HepG2 (cell line): ENCODE measurements around the gene LDLRAD4. TPM values are rescaled to one million over a fixed set of nuclear protein-coding genes. Genes with fewer than 3 reads are reported as not detected.

Experiments
- ATAC-seq: fragments of 200-7000 bp; cut with Tn5 transposase; 3 replicates; pipeline ENCODE4 v1.9.1; 2020; ENCODE audit warnings: mild to moderate bottlenecking, moderate library complexity
- BruUV-seq: library from RNA; stranded (reverse); fragments of 400-500 nt; replicated peaks from 2 replicates; lab custom pipeline; 2021; lab: Mats Ljungman, UMichigan
- CTCF ChIA-PET: fragments of 300-600 bp; formaldehyde crosslinking; extraction: SDS; loops from one replicate; lab custom pipeline; 2021; ENCODE audit warnings: low total read pairs, inconsistent platforms, low intra/inter-chr PET ratio; lab: Yijun Ruan, JAX
- POLR2A ChIA-PET: fragments of 350-600 bp; sonication (Branson Sonifier 250); formaldehyde crosslinking; loops from one replicate; lab custom pipeline; 2020; ENCODE audit warnings: antibody characterized with exemption, inconsistent platforms; lab: Yijun Ruan, JAX
- DNase-seq: peaks from one replicate; pipeline ENCODE4 v3.0.0-alpha.2; 2015; ENCODE audit warnings: low spot score
- FAIRE-seq: peaks from 3 replicates; lab custom pipeline; 2011; peaks lifted over from hg19 to GRCh38; lab: Jason Lieb, UNC
- H2AFZ ChIP-seq: one replicate; pipeline ENCODE4 v1.6.1; 2011; ENCODE audit warnings: low read length, inconsistent platforms
- H3K27ac ChIP-seq: fragments of 300-600 bp; 3 replicates; pipeline ENCODE4 v1.8.0; 2011; ENCODE audit warnings: mixed run types, mild to moderate bottlenecking, mixed read lengths, low read length, inconsistent platforms; ENCODE audit not compliant: insufficient read depth; ENCODE audit errors: extremely low read length
- H3K27me3 ChIP-seq, 2 experiments: fragments of 200-600 bp in 1 of 2; 2 replicates in 1 of 2; 3 replicates in 1 of 2; pipeline versions ENCODE4 v1.6.0 to v1.8.0; 2011; ENCODE audit warnings: low read length in 2 of 2, mild to moderate bottlenecking in 2 of 2, moderate library complexity in 2 of 2, inconsistent platforms in 1 of 2; ENCODE audit not compliant: insufficient read depth in 2 of 2, control insufficient read depth in 1 of 2
- H3K36me3 ChIP-seq, 2 experiments: fragments of 200-600 bp in 1 of 2; replicated peaks in 1 of 2; 2 replicates in 1 of 2; 3 replicates in 1 of 2; pipeline versions ENCODE4 v1.5.1 to v1.8.0; 2011; ENCODE audit warnings: low read length in 2 of 2, inconsistent platforms in 1 of 2; ENCODE audit not compliant: insufficient read depth in 2 of 2, control insufficient read depth in 1 of 2
- H3K4me1 ChIP-seq: 2 replicates; pipeline ENCODE4 v1.5.1; 2012; ENCODE audit warnings: low read length, inconsistent platforms; ENCODE audit not compliant: insufficient read depth
- H3K4me2 ChIP-seq: 2 replicates; pipeline ENCODE4 v1.6.0; 2011; ENCODE audit warnings: low read depth, low read length, inconsistent platforms
- H3K4me3 ChIP-seq, 3 experiments: fragments of 200-600 bp in 1 of 3; sonication (generic), shearing (Covaris generic) in 1 of 3; replicated peaks in 1 of 3; 2 replicates each; pipeline ENCODE4 v1.5.1; 2011 to 2016; ENCODE audit warnings: low read length in 3 of 3, inconsistent platforms in 2 of 3, low read depth in 2 of 3, mild to moderate bottlenecking in 2 of 3, control low read depth in 1 of 3, mixed read lengths in 1 of 3; ENCODE audit not compliant: insufficient read depth in 1 of 3
- H3K79me2 ChIP-seq: one replicate; pipeline ENCODE4 v1.6.1; 2011; ENCODE audit warnings: low read length, inconsistent platforms; ENCODE audit not compliant: insufficient read depth
- H3K9ac ChIP-seq: 2 replicates; pipeline ENCODE4 v1.6.0; 2011; ENCODE audit warnings: mild to moderate bottlenecking, low read depth, low read length, inconsistent platforms; ENCODE audit not compliant: insufficient read depth
- H3K9me3 ChIP-seq: 2 replicates; pipeline ENCODE4 v1.5.1; 2012; ENCODE audit warnings: mild to moderate bottlenecking, low read length
- H4K20me1 ChIP-seq: 2 replicates; pipeline ENCODE4 v1.6.0; 2011; ENCODE audit warnings: inconsistent platforms, mild to moderate bottlenecking, low read length, moderate library complexity; ENCODE audit not compliant: insufficient read depth
- FOSL2 ChIP-seq: sonication (generic); formaldehyde crosslinking; IDR thresholded peaks from 2 replicates; pipeline ENCODE4 v1.4.0; 2020; ENCODE audit warnings: missing genetic modification reagents
- FOXK2 ChIP-seq: fragments of 450-650 bp; IDR thresholded peaks from 2 replicates; pipeline ENCODE4 v1.6.1; 2016
- HMG20B ChIP-seq: conservative IDR thresholded peaks from 2 replicates; pipeline ENCODE4 v1.6.1; 2016; ENCODE audit warnings: missing genetic modification reagents, missing compliant biosample characterization
- MBNL3 ChIP-seq: fragments of 250-450 bp; sonication (Bioruptor Pico); conservative IDR thresholded peaks from 2 replicates; pipeline ENCODE4 v1.8.0; 2022; ENCODE audit warnings: mild to moderate bottlenecking, inconsistent platforms
- MEIS1 ChIP-seq: sonication (generic); formaldehyde crosslinking; IDR thresholded peaks from 2 replicates; pipeline ENCODE4 v1.9.0; 2021; ENCODE audit warnings: mild to moderate bottlenecking, missing genetic modification reagents, moderate library complexity, borderline replicate concordance
- POLR2AphosphoS5 ChIP-seq: IDR thresholded peaks from 2 replicates; pipeline ENCODE4 v1.6.1; 2012; ENCODE audit warnings: low read depth, low read length
- RFX1 ChIP-seq: fragments of 450-650 bp; IDR thresholded peaks from 2 replicates; pipeline ENCODE4 v1.6.1; 2017
- SCMH1 ChIP-seq: sonication (generic); formaldehyde crosslinking; IDR thresholded peaks from 2 replicates; pipeline ENCODE4 v1.9.0; 2021; ENCODE audit warnings: missing genetic modification reagents, mild to moderate bottlenecking, borderline replicate concordance
- SYNCRIP ChIP-seq: fragments of 200-400 bp; formaldehyde crosslinking; IDR thresholded peaks from 2 replicates; pipeline ENCODE4 v1.6.1; 2018; ENCODE audit warnings: mild to moderate bottlenecking, low read depth, low read length; ENCODE audit not compliant: insufficient read depth
- ZFY ChIP-seq: sonication (generic); formaldehyde crosslinking; IDR thresholded peaks from 2 replicates; pipeline ENCODE4 v1.4.0; 2020; ENCODE audit warnings: missing genetic modification reagents
- ZMAT3 ChIP-seq: sonication (generic); formaldehyde crosslinking; conservative IDR thresholded peaks from 2 replicates; pipeline ENCODE4 v1.7.0; 2021; ENCODE audit warnings: missing genetic modification reagents
- ZNF260 ChIP-seq: sonication (generic); formaldehyde crosslinking; IDR thresholded peaks from 2 replicates; pipeline ENCODE4 v1.4.0; 2020; ENCODE audit warnings: missing genetic modification reagents, low read depth, mild to moderate bottlenecking, borderline replicate concordance
- ZNF629 ChIP-seq: sonication (generic); formaldehyde crosslinking; conservative IDR thresholded peaks from 2 replicates; pipeline ENCODE4 v1.5.0; 2020; ENCODE audit warnings: missing genetic modification reagents
- ZNF670 ChIP-seq: sonication (generic); formaldehyde crosslinking; IDR thresholded peaks from 2 replicates; pipeline ENCODE4 v1.8.0; 2022; ENCODE audit warnings: mild to moderate bottlenecking, missing genetic modification reagents, borderline replicate concordance
- ZNF775 ChIP-seq: sonication (generic); formaldehyde crosslinking; IDR thresholded peaks from 2 replicates; pipeline ENCODE4 v1.4.0; 2020; ENCODE audit warnings: missing genetic modification reagents, mild to moderate bottlenecking, moderate library complexity, borderline replicate concordance
- WGBS: methylation state at CpG from one replicate; pipeline ENCODE4 v1.1.6; 2017; ENCODE audit warnings: low lambda C conversion rate; 5-methylcytosine and 5-hydroxymethylcytosine counted together
- in situ Hi-C: cut with HindIII; loops from 2 replicates; pipeline ENCODE4 v1.10.0; 2017; ENCODE audit warnings: low pct_unique_long_range_greater_than_20kb; ENCODE audit not compliant: extremely low pct_ligation_motif_present
- intact Hi-C: fragments of 100-400 bp; cut with micrococcal nuclease; formaldehyde crosslinking; loops from one replicate; pipeline ENCODE4 v1.10.0; 2022; ENCODE audit not compliant: unreplicated experiment
- polyA plus RNA-seq, 8 experiments: library from polyadenylated mRNA; depleted of rRNA in 3 of 8; stranded (reverse) in 7 of 8; unstranded in 1 of 8; fragments of >200 nt; fragmentation: Illumina TruSeq in 4 of 8; extraction: Trizol in 4 of 8; gene quantifications; 2 replicates each; pipeline versions ENCODE4 v1.2.1 to v1.2.3, GENCODE V29; 2011 to 2016; ENCODE audit warnings: low read depth in 4 of 8, missing spikeins in 1 of 8, mixed read lengths in 1 of 8; ENCODE audit not compliant: insufficient read depth in 1 of 8
- total RNA-seq, 5 experiments: library from RNA; depleted of rRNA; stranded (reverse); fragments of >200 nt; fragmentation: Illumina TruSeq; extraction: Trizol; gene quantifications; 2 replicates each; pipeline ENCODE4 v1.2.3, GENCODE V29; 2016; ENCODE audit warnings: low read depth in 1 of 5

Gene LDLRAD4
- total and polyA plus RNA-seq, 2 of the 13 experiments (the other 11 are each of a cell fraction or from before 2014, with no cell fraction given): 13.6 to 20.9 TPM

DNA sequence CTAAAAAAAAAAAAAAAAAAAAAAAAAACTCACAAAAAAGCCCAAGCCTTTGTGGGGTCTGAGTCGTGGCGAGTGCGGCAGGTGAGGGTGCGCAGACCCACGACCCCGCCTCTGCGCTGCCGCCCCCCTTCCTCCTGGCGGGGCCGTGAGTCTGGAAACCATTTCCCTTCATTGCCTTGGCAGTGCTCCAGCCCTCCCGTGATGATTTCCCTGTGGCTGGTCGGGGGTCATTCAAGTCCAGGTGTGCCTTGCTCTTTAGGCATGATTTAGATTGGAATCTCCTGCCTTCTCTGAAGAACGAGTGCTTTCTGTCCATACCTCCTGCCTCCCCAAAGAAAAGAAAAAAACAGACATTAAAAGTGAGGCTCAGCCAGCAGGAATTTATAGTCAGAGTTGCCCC is 346.0 kb downstream of the LDLRAD4 start (continued):
- TF ChIP-seq ZNF670 (CRISPR knock-in tag) (no peak), FOSL2 (no peak), MEIS1 (CRISPR knock-in tag) (no peak)

DNA sequence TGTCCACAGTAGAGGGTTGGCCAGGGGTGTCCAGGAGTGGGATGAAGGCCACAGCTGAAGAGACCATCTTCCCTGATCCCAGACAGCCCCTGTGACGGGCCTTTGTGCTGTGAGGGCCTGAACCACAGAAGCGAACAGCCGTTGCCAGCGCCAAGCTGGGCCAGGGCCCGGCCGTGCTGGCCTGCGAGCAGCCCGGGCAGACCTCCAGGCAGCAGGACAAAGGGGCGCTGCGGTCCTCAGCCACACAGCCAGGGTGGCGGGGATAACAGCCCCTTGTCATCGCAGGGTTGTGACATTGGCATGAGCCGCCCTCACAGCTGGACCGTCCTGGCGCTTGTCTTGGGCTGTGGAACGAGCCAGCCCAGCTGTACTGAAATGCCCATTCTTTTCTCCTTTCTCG is 346.7 kb downstream of the LDLRAD4 start:
- no peaks in the 10 kb centered on the region for H3K9me3 ChIP-seq
- H3K9ac ChIP-seq: no peak overlapping the region
- no peaks in the 10 kb centered on the region for H3K79me2 ChIP-seq
- no peak for TF ChIP-seq ZFY (CRISPR knock-in tag)
- H3K4me3 ChIP-seq: no peak overlapping the region
- BruUV-seq: no TSS peak
- no peak for DNase-seq
- no peak for FAIRE-seq
- no peak overlapping the region for H3K27ac ChIP-seq
- no peak overlapping the region for H3K4me2 ChIP-seq
- ATAC-seq: no peak
- no peaks in the 10 kb centered on the region for H4K20me1 ChIP-seq
- WGBS: 98% methylated on average over 4 of the region's 17 CpGs
- H3K27me3 ChIP-seq: no peaks in the 10 kb centered on the region
- in situ Hi-C loops: loop anchor here (25.0 kb wide), 1 partner anchor 222 kb away; no protein-coding TSS in a partner anchor
- POLR2A ChIA-PET: no interaction called here
- intact Hi-C loops: no loop called here
- peaks cover 10% of the 10 kb centered on the region for H3K4me1 ChIP-seq
- CTCF ChIA-PET: no interaction called here
- H2AFZ ChIP-seq: no peak overlapping the region
- H3K36me3 ChIP-seq: no peaks in the 10 kb centered on the region

DNA sequence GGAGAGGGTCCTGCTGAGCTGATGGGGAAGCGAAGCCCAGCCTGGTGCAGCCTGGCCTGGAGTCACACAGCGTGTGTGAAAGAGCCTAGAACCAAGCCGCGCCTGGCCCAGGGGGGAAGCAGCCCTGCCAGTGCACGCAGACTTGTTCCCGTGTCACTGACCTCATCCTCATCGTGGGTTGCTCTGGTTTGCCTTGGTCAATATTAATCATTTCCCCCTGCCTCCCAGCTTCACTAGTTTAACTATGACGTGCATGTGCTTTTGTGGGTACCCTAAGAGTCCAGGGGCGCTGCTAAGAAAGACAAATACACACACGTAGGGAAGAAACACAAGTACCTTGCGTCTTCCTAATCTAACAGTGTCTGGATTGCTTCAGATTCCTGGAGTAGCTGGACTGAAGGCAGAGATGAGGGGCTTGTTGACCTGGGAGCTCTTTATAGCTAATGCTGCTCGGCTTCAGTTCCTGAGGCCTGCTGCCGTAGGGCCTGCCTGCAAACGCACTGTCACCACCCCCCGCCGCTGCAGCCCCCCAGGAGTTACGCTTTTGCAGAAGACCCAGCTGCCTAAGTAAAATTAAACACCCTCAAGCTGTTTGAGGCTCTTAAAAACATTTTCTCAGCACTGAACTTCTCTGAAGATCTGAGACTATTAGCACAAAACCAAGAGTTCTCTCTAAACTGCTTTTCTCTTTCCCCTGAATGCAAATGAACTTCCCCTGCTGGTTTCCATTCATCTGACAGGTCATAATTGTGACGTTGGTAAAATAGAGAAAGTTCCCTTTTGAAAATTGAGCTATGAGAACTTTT is 348.6 kb downstream of the LDLRAD4 start:
- CTCF ChIA-PET: no interaction called here
- FAIRE-seq: no peak
- TF ChIP-seq MBNL3 (no peak), ZMAT3 (CRISPR knock-in tag) (no peak), ZNF775 (no peak), SYNCRIP (no peak), POLR2AphosphoS5 (no peak), FOXK2 (no peak), ZNF629 (CRISPR knock-in tag) (no peak), ZNF260 (CRISPR knock-in tag) (no peak), HMG20B (CRISPR knock-in tag) (no peak), SCMH1 (no peak), RFX1 (no peak)
- POLR2A ChIA-PET: no interaction called here
- BruUV-seq: no TSS peak
- 87% methylated on average over 14 of the region's 18 CpGs for WGBS
- no peak overlapping the region for H3K4me3 ChIP-seq
- no peak for ATAC-seq
- no peak overlapping the region for H3K9ac ChIP-seq
- peaks cover 10% of the 10 kb centered on the region for H3K4me1 ChIP-seq
- H3K4me2 ChIP-seq: no peak overlapping the region
- H3K36me3 ChIP-seq: no peaks in the 10 kb centered on the region
- no peaks in the 10 kb centered on the region for H4K20me1 ChIP-seq
- no peaks in the 10 kb centered on the region for H3K27me3 ChIP-seq
- no peak overlapping the region for H2AFZ ChIP-seq
- no peaks in the 10 kb centered on the region for H3K9me3 ChIP-seq
- no peak for DNase-seq
- H3K27ac ChIP-seq: no peak overlapping the region
- in situ Hi-C loops (loop anchor here (25.0 kb wide), 1 partner anchor 220 kb away; no protein-coding TSS in a partner anchor), intact Hi-C loops (no loop called here)
- H3K79me2 ChIP-seq: no peaks in the 10 kb centered on the region
